GM12891 (cell line): ENCODE data around the gene KRT73.

ENCODE experiments used
- PAX5 ChIP-seq: IDR thresholded peaks from 2 replicates; pipeline ENCODE4 v1.6.1; 2011; ENCODE audit warnings: low read length, moderate library complexity, mild to moderate bottlenecking; ENCODE audit not compliant: insufficient read depth, severe bottlenecking
- POLR2A ChIP-seq: IDR thresholded peaks from 2 replicates; pipeline ENCODE4 v1.6.1; 2011; ENCODE audit warnings: low read depth, low read length, control low read depth
- POLR2AphosphoS5 ChIP-seq: IDR thresholded peaks from 2 replicates; pipeline ENCODE4 v1.6.1; 2011; ENCODE audit warnings: low read depth, low read length, control low read depth
- SPI1 ChIP-seq: IDR thresholded peaks from 2 replicates; pipeline ENCODE4 v1.6.1; 2011; ENCODE audit warnings: low read depth, low read length, control low read depth
- TAF1 ChIP-seq: IDR thresholded peaks from 2 replicates; pipeline ENCODE4 v1.6.1; 2011; ENCODE audit warnings: low read depth, low read length, control low read depth

GRCh38 chr12:52662918-52663229, 44.5 kb upstream of the KRT73 start:
- TF ChIP-seq POLR2AphosphoS5 (no peak), POLR2A (no peak), TAF1 (no peak), SPI1 (no peak), PAX5 (no peak)
